ENCODE results near the gene DDX28.
A peak's percentile ranks its signal among the peaks of the same experiment; 100 is the strongest.

Gene DDX28, protein sequence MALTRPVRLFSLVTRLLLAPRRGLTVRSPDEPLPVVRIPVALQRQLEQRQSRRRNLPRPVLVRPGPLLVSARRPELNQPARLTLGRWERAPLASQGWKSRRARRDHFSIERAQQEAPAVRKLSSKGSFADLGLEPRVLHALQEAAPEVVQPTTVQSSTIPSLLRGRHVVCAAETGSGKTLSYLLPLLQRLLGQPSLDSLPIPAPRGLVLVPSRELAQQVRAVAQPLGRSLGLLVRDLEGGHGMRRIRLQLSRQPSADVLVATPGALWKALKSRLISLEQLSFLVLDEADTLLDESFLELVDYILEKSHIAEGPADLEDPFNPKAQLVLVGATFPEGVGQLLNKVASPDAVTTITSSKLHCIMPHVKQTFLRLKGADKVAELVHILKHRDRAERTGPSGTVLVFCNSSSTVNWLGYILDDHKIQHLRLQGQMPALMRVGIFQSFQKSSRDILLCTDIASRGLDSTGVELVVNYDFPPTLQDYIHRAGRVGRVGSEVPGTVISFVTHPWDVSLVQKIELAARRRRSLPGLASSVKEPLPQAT

DNA sequence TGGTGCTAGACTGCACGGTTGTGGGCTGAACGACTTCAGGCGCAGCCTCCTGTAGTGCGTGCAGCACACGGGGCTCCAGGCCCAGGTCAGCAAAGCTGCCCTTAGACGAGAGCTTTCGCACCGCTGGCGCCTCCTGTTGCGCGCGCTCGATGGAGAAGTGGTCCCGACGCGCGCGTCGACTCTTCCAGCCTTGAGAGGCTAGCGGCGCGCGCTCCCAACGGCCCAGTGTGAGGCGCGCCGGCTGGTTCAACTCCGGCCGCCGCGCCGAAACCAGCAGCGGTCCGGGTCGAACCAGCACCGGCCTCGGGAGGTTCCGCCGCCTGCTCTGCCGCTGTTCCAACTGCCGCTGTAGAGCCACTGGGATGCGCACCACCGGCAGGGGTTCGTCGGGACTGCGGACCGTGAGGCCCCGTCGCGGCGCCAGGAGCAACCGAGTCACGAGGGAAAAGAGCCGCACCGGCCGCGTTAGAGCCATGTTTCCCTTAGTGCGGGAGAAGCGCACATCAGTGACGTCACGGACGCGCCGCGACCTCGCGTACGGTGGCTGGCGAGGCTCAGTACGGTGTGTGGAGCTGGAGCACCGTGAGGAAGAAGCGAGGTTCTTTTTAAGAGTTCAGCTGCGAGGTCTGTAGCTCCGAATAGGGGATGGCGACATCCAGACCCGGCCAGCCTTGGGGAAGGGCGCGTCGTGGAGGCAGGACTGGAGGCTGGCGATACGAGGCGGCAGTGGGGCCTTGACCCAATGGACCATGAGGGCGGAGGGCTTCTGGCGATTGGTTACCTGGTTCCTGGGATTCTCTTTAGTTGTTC lies at the start of gene DDX28, which contains the start of gene DUS2:
Gene DDX28 (minus strand): TSS at position 505 of the 810 bp plus-strand sequence. CDS start 30 bp downstream, at position 475.
Gene DUS2 (plus strand): TSS at position 557 of the 810 bp plus-strand sequence. CDS start 14,740 bp downstream, outside the sequence.
- DNase-seq, result peak; percentile 92

DNA sequence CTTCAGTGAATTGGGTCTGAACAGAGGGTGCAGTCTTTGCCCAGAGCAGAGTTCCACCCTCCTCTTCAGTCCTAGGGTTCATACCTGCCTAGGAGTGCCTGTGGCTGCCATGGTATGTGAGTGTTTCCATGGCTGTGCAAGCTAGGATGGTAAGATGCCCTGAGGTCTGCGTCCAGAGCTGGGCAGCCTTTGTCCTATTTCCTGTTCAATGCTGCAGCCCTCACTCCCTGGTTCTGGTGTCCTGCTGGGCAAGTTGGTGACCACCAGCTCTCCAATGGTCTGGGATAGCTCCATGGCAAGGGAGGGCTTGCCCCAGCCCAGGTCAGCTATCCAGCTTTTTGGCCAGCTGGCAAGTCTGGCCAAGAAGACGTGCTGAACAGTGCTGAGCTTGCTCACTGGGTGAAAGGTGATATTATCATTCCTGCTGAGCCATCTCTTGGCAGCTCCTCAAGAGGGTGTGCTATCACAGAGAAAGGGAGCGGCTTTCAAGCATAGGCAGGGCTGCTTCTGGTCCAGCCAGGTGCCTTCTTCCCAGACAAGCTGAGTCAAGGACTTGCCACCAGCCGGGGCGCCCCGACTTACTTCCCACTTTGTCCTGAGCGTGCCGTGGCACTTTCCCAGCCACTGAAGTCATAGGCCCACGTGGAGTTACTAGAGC lies 49.1 kb upstream of the DDX28 start:
- DNase-seq, result no peak

DNA sequence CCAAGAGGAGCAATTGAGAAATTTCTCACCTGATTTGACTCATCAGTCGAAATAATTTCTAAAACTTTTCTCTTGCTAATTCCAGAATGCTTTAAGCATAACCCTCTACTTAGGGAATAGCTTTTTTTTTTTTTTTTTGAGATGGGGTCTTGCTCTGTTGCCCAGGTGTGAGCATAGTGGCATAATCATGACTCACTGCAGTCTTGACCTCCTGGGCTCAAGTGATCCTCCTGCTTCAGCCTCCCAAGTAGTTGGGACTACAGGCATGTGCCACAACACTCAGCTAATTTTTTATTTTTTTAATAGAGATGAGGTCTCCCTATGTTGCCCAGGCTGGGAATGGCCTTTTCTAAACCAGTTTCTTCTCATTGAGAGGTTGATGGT lies 48.5 kb upstream of the DDX28 start:
- no peak for DNase-seq

DNA sequence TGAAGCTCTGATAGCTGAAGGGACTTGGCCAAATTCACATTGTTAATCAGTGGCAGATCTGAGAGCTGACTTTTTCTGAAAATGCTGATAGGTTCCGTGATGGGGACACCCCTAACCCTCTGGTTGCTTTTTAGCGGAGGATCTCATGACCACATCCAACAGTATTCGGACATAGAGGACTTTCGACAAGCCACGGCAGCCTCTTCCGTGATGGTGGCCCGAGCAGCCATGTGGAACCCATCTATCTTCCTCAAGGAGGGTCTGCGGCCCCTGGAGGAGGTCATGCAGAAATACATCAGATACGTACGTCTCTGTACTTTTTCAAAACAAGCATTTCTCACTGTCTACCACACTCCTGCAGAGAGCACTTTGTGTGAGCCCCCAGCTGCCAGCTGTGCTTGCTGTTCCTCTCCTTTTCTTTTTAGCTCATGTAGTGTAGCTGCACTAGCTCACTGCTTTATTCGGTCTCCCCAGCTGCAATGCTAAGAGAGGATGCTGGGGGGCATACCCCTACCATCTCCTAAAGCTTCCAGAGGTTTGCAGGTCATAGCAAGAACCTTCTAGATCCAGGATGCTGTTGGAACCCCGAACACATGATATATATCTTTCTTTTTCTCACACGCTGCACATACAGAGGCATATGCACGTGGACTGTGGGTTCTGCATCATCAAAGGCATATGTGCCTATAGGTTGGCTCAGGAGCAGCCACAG lies 47.9 kb upstream of the DDX28 start:
- no peak for DNase-seq

DNA sequence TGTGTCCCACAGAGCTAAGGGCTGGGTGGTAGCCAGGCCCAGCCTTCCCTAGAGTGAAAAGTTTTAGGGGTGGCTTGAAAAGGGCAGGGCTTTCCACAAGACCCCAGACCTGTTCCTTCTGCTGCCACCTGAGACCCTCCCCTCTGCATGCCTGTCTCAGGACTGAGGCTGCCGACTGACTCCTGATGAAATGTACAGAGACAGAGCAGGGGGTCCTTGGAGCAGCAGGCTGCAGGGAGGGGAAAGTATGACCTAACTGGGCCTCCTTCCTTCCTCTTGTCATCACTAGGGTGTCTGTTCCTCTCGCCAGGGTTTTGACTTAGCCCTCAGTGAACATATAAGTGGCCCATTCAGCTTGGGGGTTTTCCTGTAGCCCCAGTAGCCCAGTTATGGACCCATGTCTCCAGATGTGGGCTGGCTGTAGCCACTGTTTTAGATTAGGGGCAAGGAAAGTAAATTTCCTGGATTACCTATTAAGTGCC lies 47.3 kb upstream of the DDX28 start:
- DNase-seq, result no peak

DNA sequence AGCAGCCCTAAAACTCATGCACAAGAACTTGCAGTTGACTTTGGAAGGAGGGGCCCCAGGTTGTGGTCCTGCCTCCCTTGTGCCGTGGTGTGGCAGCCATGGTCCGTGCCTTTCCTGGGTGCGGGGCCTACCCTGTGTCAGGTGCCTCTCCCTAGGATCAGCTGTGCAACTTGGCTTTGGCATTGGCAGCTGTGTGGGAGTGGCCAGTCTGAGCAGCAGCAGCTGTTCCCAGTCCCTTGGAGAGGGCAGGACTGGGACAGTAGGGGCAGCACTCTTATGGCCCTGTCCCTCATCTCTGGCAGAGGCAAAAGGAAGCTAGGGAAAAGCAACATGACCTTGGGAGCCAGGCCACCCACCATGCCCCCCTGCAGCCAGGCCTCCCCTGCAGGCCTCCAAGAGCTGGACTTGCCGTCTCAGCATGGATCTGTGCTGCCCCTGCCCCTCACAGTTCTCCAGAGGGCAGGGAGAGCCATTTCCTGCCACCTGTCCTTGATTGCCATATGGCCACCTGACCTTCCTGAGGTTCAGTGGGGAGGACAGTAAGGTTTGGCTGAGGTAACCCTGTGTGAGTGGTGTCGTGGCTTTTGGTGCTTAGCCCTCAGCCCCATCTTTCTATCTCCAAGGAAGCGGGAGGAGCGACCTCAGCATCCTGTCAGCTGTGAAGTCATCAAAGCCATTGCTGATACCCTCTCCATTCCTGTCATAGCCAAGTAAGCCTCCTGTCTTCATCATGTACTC lies 46.6 kb upstream of the DDX28 start:
- no peak for DNase-seq

DNA sequence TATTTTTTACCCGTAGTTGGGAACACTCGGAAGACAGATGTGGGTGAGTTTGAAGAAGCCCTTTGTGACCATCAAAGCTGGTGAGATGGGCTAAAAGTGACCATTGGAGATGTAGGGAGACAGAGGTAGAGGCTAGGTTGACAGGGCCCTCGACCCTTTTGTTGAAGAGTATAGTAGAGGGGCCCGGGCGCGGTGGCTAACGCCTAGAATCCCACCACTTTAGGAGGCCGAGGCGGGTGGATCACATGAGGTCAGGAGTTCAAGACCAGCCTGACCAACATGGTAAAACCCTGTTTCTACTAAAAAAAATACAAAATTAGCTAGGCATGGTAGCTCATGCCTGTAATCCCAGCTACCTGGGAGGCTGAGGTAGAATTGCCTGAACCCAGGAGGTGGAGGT lies 45.9 kb upstream of the DDX28 start:
- no peak for DNase-seq

DNA sequence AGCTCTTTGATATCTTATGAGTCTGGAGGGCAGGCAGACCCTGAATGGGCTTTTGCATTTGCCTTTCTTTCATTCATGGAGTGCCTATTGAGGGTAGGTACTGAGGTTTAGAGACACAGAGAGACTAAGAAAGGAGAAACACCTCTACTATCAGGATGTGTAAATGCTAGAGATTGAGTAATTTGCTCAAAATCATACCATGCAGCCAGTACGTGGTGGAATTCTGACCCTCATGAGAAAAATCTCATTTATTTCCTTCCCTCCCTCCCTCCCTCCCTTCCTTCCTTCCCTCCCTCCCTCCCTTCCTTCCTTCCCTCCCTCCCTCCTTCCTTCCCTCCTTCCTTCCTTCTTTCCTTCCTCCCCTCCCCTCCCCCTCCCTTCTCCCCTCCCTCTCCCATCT lies 43.7 kb upstream of the DDX28 start:
- no peak for DNase-seq

DNA sequence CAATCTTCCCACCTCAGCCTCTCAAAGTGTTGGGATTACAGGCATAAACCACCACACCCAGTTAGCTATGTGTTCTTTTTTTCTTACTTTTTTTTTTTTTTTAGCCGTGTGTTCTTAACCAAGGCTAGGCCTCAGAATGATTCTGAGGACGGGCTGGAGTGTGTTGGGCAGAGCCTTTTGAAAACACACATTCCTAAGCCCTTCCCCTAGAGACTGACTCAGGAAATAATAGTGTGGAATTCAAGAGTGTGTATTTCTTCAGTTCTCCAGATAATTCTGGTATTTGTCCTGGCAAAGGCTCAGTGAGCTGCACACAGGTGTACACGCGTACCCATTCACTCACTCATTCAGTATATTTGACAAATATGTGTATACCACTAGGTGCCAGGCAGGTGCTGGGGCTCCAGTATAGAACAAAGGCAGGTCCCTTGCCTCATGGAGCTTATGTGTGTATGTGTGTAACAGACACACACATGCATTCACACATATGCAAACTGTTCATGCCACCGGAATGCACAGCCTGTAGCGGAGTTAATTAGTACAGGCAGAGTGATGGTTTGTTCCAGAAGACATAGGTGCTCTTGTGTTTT lies 42.8 kb upstream of the DDX28 start:
- no peak for DNase-seq

DNA sequence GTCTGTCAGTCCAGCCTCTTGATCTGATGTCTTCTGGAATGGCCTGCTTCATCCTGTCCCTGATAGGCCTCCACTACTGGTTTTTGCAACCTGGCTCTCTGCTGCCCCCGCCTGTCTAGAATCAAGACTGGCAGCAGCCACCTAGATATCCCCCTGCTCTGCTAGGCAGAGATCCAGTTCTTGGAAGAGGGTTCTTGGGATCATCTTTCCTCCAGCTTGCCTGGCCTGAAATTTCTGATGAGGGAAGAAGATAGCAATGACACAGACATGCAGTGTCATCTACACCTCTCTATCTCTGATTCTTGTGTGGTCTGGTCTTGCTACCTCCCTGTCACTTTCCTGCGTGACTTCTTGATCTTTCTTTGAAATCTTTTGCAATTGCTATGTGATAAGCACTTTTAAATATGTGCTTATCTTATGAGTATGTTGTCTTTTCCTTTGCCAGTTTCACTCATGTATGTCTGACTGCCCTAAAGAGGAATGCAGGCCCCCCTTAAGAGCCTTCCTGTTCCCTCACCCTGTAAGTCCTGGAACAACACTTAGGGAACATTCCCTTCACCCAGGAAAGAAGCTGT lies 41.8 kb upstream of the DDX28 start:
- DNase-seq, result peak; percentile 69

DNA sequence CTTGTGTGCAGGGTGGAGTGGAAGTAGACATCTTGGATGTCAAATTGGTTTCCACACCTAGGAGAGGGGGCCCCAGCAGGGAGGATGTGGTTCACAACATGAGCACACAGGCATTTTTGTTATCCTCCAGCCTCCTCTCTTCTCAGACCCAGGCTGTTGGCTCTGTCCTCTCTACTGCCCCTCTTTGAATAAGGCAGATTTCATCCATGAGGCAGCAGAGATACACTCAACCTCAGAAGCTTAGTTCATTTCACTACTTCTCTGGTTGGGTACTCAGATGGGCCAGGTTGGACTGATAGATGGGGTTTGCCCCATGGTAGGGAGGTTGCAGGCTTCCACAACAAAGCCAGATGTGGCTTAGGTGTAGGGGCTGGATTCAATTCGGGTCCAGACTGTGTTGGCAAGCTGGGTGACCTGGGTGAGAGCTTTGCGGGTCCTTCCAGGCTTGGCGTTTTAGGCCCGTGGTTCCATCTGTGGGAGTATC lies 39.9 kb upstream of the DDX28 start:
- no peak for DNase-seq

DNA sequence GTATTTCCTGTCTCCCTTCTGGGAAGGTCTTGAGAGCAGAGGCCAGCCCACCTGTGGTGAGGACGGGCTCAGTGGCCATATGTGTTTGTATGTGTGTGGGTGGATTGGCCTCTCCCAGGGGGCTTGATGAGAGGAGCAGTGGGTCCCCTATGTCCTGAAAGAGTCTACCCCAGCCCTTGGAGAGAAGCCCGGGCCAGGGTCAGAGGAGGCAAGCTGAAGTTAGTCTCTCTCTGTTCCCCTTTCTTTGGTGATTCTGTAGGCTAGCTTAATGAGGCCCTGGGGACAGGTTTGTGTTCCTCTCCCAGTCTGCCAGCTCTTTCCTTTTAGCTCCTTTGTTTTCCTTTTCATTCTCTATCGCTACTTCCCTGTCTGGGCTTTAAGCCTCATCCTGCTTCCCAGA lies 38.4 kb upstream of the DDX28 start:
- DNase-seq, result no peak

DNA sequence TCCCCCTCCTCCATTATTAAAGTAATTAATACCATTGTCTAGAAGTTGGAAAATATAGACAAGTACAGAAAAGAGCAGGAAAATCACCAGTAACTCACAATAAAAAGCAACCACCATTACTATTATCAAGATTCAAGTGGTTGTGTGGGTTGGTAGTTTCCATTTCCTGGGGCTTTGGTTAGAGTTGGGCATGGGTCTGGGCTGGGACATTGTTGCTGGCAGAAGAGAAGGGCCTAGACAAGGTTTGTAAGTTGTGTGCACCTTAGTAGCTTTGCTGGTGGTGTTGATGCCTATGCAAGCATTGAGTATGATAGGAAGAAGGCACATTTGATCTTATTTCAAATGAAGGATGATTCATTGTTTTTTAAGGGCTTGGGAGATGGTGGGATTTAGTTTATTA lies 36.8 kb upstream of the DDX28 start:
- DNase-seq, result no peak

DNA sequence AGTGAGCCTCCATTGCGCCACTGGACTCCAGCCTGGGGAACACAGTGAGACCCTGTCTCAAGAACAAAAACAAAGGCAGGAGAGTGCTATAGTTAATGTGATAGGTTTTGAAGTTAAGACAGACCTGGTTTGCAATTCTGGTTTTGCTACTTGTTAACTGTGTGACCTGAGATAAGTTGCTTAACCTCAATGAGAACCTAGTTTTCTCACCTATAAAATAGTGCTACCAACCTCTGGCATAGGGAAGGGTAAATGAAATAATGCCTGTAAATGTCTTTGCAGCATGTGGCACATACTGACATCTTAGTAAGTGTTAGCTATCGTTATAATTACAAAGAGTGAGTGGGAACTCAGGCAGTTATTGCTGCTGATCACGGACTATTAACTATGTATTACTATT lies 32.4 kb upstream of the DDX28 start:
- DNase-seq, result no peak

DNA sequence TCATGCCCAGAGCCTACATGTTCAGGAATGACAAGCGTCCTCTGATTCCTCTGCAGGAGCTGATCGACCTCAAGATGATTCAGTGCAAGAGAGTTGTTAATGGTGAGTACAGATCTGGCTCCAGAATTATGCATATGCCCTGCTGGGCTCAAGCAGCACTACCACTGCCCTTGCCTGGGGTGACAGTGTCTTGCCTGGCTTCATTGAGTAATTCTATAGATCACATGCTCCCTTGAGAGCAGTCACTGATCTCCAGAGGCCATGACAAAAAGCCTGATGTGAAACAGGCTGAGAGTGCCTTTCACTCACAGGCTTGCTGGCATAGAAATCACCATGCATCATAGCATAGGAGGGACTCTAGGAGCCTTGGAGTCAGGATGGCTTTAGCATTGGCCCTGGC lies 26.4 kb upstream of the DDX28 start:
- DNase-seq, result peak; percentile 80

DNA sequence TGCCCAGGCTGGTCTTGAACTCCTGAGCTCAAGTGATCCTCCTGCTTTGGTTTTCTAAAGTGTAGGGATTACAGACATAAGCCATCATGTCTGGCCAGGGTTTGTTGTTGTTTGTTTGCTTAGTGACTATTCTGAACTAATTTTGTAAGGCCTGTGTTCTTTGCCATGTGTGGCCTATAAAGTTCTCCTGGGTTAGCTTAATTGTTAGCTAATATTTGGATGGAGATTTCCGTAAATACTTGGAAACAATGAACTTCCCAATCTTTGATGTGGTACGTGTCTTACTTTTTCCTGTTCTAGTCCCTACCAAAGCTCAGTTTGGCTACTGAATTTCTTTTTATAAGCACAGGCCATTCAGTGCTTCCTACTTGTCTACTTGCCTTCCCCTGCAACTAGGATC lies 25.0 kb upstream of the DDX28 start:
- DNase-seq, result no peak

DNA sequence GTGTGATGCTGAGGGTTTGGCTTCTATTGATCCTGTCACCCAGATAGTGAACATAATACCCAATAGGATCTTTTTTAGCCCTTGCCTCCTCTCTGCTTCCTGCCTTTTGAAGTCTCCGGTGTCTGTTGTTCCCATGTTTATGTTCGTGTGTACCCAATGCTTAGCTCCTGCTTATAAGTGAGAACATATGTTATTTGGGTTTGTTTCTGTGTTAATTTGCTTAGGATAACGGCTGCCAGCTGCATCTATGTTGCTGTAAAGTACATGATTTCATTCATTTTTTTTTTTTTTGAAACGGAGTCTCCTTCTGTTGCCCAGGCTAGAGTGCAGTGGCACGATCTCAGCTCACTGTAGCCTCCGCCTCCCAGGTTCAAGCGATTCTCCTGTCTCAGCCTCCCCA lies 23.1 kb upstream of the DDX28 start:
- DNase-seq, result no peak

DNA sequence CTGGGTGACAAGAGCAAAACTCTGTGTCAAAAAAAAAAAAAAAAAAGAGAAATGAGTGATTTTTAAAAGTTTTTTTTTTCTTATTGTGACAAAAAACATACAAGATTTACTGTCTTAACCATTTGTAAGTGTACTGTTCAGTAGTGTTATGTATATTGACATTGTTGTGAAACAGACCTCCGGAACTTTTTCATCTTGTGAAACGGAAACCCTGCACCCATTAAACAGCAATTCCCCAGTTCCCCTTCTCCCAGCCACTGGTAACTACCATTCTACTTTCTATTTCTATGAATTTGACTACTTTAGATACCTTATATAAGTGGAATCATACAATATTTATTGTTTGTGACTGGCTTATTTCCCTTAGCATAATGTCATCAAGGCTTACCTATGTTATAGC lies 18.8 kb upstream of the DDX28 start:
- DNase-seq, result peak; percentile 86

DNA sequence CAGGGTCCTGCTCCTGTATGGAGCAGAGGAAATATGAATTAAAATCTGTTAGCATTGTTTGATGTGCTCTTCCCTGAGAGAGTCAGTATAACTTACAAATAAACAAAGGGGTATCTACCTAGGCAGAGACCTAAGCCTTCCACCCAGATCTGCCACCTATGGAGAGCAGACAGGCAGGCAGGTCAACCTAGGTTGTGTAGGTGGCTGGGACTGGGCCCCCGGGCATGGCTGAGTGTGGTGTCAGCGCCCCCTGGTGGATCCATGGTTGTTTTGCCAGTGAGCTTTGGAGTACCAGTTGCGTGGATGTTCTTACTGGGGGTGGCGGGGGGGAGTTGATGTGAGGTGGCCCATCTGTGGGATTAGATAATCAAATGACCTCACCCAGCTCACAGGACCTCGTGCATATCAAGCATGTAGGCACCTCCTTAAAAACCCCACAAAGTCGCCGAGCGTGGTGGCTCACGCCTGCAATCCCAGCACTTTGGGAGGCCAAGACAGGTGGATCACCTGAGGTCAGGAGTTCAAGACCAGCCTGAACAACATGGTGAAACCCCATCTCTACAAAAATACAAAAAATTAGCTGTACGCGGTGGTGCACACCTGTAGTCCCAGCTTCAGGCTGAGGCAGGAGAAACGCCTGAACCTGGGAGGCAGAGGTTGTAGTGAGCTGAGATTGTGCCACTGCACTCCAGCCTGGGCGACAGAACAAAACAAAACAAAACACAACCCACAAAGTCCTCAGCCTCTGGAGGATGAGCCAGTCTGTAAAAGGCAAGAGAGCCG lies 17.7 kb upstream of the DDX28 start:
- peak; percentile 64 for DNase-seq
